Keratinocyte (primary cell): Measurements from ENCODE around the gene ITPA.

Source experiments
- EZH2 ChIP-seq: IDR thresholded peaks from one replicate; pipeline ENCODE4 v1.6.1; 2012; ENCODE audit warnings: inconsistent platforms, mild to moderate bottlenecking, low read length, moderate library complexity
- TF ChIP-seq, protein P1 (sequence below), 3 experiments: IDR thresholded peaks in 1 of 3; conservative IDR thresholded peaks in 1 of 3; optimal IDR thresholded peaks in 1 of 3; 2 replicates in 2 of 3; 3 replicates in 1 of 3; pipeline versions ENCODE3 to v1.5.1; 2011; ENCODE audit warnings: low read length in 3 of 3, mild to moderate bottlenecking in 3 of 3, moderate library complexity in 2 of 3, control low read depth in 1 of 3, inconsistent platforms in 1 of 3; ENCODE audit not compliant: insufficient read depth in 2 of 3; ENCODE audit errors: extremely low read depth in 1 of 3

DNA sequence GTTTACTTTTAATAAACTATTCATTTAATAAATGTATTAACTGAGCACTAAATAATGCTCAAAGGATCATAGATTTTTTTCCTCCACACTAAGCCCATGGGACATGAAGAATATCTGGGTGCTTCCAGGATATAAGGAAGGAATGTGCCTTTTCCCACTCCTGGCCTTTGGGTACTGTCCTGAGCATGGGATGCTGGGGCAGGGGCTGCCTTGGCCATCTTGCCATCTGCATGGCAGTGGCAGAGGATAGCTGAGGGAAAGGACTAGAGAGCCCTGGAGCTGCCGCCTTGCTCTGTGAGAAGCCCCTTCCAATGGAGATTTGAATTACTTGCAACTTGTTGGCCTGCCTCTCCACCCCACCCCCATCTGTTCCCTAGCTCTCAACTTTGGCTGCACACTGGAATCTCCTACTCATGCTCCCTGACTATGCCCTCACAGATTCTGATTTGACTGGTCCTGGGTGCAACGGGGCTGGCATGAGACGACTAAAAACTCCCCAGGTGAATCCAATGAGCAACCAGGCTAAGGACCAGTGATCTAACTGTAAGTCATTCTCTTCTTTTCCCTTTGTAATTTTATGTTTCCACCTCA lies 20.4 kb upstream of the ITPA start:
- TF ChIP-seq, protein P1, sequence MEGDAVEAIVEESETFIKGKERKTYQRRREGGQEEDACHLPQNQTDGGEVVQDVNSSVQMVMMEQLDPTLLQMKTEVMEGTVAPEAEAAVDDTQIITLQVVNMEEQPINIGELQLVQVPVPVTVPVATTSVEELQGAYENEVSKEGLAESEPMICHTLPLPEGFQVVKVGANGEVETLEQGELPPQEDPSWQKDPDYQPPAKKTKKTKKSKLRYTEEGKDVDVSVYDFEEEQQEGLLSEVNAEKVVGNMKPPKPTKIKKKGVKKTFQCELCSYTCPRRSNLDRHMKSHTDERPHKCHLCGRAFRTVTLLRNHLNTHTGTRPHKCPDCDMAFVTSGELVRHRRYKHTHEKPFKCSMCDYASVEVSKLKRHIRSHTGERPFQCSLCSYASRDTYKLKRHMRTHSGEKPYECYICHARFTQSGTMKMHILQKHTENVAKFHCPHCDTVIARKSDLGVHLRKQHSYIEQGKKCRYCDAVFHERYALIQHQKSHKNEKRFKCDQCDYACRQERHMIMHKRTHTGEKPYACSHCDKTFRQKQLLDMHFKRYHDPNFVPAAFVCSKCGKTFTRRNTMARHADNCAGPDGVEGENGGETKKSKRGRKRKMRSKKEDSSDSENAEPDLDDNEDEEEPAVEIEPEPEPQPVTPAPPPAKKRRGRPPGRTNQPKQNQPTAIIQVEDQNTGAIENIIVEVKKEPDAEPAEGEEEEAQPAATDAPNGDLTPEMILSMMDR (optimal IDR thresholded peaks at IDR 0.05 in 1 of 3, IDR thresholded peaks at IDR 0.05 in 1 of 3, conservative IDR thresholded peaks at IDR 0.05 in 1 of 3; ENCODE audit: extremely low read depth in 1 of 3, insufficient read depth in 2 of 3, low read length in 3 of 3) = no peak
- TF ChIP-seq EZH2 = no peak
